Subcutaneous abdominal adipose tissue (tissue), 5 donors: ENCODE results near the gene HES3.
A peak's percentile ranks its signal among the peaks of the same experiment; 100 is the strongest.

ENCODE experiments used
- H3K27ac ChIP-seq: one replicate; pipeline ENCODE4 v1.7.0; 2013; ENCODE audit warnings: low read depth, mild to moderate bottlenecking, inconsistent platforms, low read length, moderate library complexity
- H3K27me3 ChIP-seq, 5 donors: one replicate each; pipeline ENCODE4 v1.7.0; 2013; ENCODE audit warnings: low read length in 5 of 5, inconsistent platforms in 1 of 5; ENCODE audit not compliant: control insufficient read depth in 5 of 5, insufficient read depth in 4 of 5
- H3K36me3 ChIP-seq, 5 donors: one replicate each; pipeline ENCODE4 v1.7.0; 2013; ENCODE audit warnings: low read length in 5 of 5; ENCODE audit not compliant: control insufficient read depth in 5 of 5, insufficient read depth in 5 of 5
- H3K4me1 ChIP-seq, 5 donors: one replicate each; pipeline ENCODE4 v1.7.0; 2013; ENCODE audit warnings: low read length in 5 of 5, mild to moderate bottlenecking in 3 of 5, moderate library complexity in 1 of 5; ENCODE audit not compliant: control insufficient read depth in 5 of 5, insufficient read depth in 5 of 5
- H3K4me3 ChIP-seq, 5 donors: one replicate each; pipeline ENCODE4 v1.7.0; 2013; ENCODE audit warnings: low read length in 5 of 5, low read depth in 1 of 5
- H3K9ac ChIP-seq, 5 donors: one replicate each; pipeline ENCODE4 v1.7.0; 2013; ENCODE audit warnings: low read length in 5 of 5, mild to moderate bottlenecking in 4 of 5, moderate library complexity in 3 of 5
- H3K9me3 ChIP-seq, 5 donors: one replicate each; pipeline ENCODE4 v1.7.0; 2013; ENCODE audit warnings: low read length in 5 of 5; ENCODE audit not compliant: control insufficient read depth in 5 of 5
- donor health status: healthy.
- donor health status: healthy.
- donor health status: healthy.
- donor health status: healthy.
- donor health status: healthy.

HES3 gene

GRCh38 chr1:6243993-6244392 lies at the start of gene HES3:
TSS of gene HES3 (plus strand) at chr1:6244179. CDS start at chr1:6244366, 187 bp downstream.
- H3K9me3 ChIP-seq: no peaks in the 10 kb centered on the region
- H3K27me3 ChIP-seq: peaks cover 38 to 76% (median 61%) of the 10 kb centered on the region in 5 donors
- no peak within 1 kb of the TSS for H3K4me3 ChIP-seq
- H3K27ac ChIP-seq: no peak within 1 kb of the TSS
- peaks cover 0 to 38% (median 15%) of the 10 kb centered on the region in 5 donors for H3K4me1 ChIP-seq
- no peak within 1 kb of the TSS for H3K9ac ChIP-seq
- no peaks in the 10 kb centered on the region for H3K36me3 ChIP-seq

- no peaks in the 10 kb centered on the region for H3K27me3 ChIP-seq
- H3K4me1 ChIP-seq: peaks cover 15 to 30% (median 27%) of the 10 kb centered on the region in 5 donors
- no peaks in the 10 kb centered on the region for H3K9me3 ChIP-seq
- peaks cover 6 to 34% (median 28%) of the 10 kb centered on the region in 5 donors for H3K36me3 ChIP-seq
- H3K9ac ChIP-seq: peak overlapping the region; percentile 79 to 99 (median 95)
- no peak overlapping the region for H3K27ac ChIP-seq
- peak overlapping the region; percentile 82 to 96 (median 91) for H3K4me3 ChIP-seq
Measured at GRCh38 chr1:6197746-6198427, 46.1 kb upstream of the HES3 start.

GRCh38 chr1:6198646-6199297 lies 45.2 kb upstream of the HES3 start:
- Histone ChIP-seq H3K27me3 (no peaks in the 10 kb centered on the region), H3K36me3 (peaks cover 6 to 25% (median 23%) of the 10 kb centered on the region in 5 donors), H3K9ac (peak overlapping the region; percentile 87 to 99 (median 95)), H3K4me1 (peaks cover 15 to 30% (median 27%) of the 10 kb centered on the region in 5 donors), H3K4me3 (peak overlapping the region; percentile 82 to 96 (median 91)), H3K27ac (peak overlapping the region; percentile 70), H3K9me3 (no peaks in the 10 kb centered on the region)

GRCh38 chr1:6199298-6200187 lies 44.4 kb upstream of the HES3 start, which contains the start of gene RPL22:
TSS of gene RPL22 (minus strand) at chr1:6199595. CDS start at chr1:6199573, 22 bp downstream.
- Histone ChIP-seq H3K27ac (peak within 1 kb of the TSS; percentile 70), H3K36me3 (peaks cover 6 to 18% (median 16%) of the 10 kb centered on the region in 5 donors), H3K9me3 (no peaks in the 10 kb centered on the region), H3K9ac (peak within 1 kb of the TSS; percentile 87 to 99 (median 95)), H3K27me3 (no peaks in the 10 kb centered on the region), H3K4me3 (peak within 1 kb of the TSS; percentile 82 to 96 (median 91)), H3K4me1 (peaks cover 15 to 31% (median 27%) of the 10 kb centered on the region in 5 donors)

- Histone ChIP-seq H3K27me3 (no peaks in the 10 kb centered on the region), H3K36me3 (peaks cover 6 to 16% (median 13%) of the 10 kb centered on the region in 5 donors), H3K4me1 (peaks cover 15 to 38% (median 33%) of the 10 kb centered on the region in 5 donors), H3K9ac (peak overlapping the region in 4 of 5 donors; percentile 61 to 99 (median 96)), H3K9me3 (no peaks in the 10 kb centered on the region), H3K4me3 (peak overlapping the region; percentile 79 to 96 (median 86)), H3K27ac (peak overlapping the region; percentile 70)
Measured at GRCh38 chr1:6200188-6200809, 43.7 kb upstream of the HES3 start.

GRCh38 chr1:6202256-6202655 lies 41.7 kb upstream of the HES3 start:
- H3K4me1 ChIP-seq: peaks cover 15 to 53% (median 46%) of the 10 kb centered on the region in 5 donors

GRCh38 chr1:6205849-6206519 lies 38.0 kb upstream of the HES3 start, which contains the start of gene RNF207:
TSS of gene RNF207 (plus strand) at chr1:6206119. CDS start at chr1:6206536, 417 bp downstream.
- H3K4me1 ChIP-seq: peaks cover 2 to 47% (median 37%) of the 10 kb centered on the region in 5 donors

More at GRCh38 chr1:6202256-6202655, 41.7 kb upstream of the HES3 start:
- H3K9me3 ChIP-seq: no peaks in the 10 kb centered on the region
- no peak overlapping the region for H3K4me3 ChIP-seq
- no peak overlapping the region for H3K27ac ChIP-seq
- peaks cover 0 to 3% (median under 1%) of the 10 kb centered on the region in 5 donors for H3K36me3 ChIP-seq
- H3K27me3 ChIP-seq: peaks cover 0 to 6% (median 3%) of the 10 kb centered on the region in 5 donors
- no peak overlapping the region for H3K9ac ChIP-seq

GRCh38 chr1:6206520-6206855 lies 37.5 kb upstream of the HES3 start:
- H3K9me3 ChIP-seq: no peaks in the 10 kb centered on the region
- peak overlapping the region in 4 of 5 donors; percentile 47 to 69 (median 54) for H3K4me3 ChIP-seq
- peaks cover 2 to 47% (median 37%) of the 10 kb centered on the region in 5 donors for H3K4me1 ChIP-seq
- no peak overlapping the region for H3K27ac ChIP-seq
- peaks cover 0 to 10% (median 5%) of the 10 kb centered on the region in 5 donors for H3K27me3 ChIP-seq
- H3K9ac ChIP-seq: peak overlapping the region in 1 of 5 donors; percentile 64
- no peaks in the 10 kb centered on the region for H3K36me3 ChIP-seq

More at GRCh38 chr1:6205849-6206519, 38.0 kb upstream of the HES3 start, which contains the start of gene RNF207:
- Histone ChIP-seq H3K4me3 (peak within 1 kb of the TSS; percentile 47 to 69 (median 58)), H3K9me3 (no peaks in the 10 kb centered on the region), H3K27ac (no peak within 1 kb of the TSS), H3K27me3 (peaks cover 0 to 10% (median 5%) of the 10 kb centered on the region in 5 donors), H3K9ac (peak within 1 kb of the TSS in 3 of 5 donors; percentile 45 to 66 (median 64)), H3K36me3 (no peaks in the 10 kb centered on the region)
